Endodermal cell (in vitro differentiated cells): Measurements from ENCODE around the gene ANKRD45. TPM values are rescaled to one million over a fixed set of nuclear protein-coding genes. Genes with fewer than 3 reads are reported as not detected.
A peak's percentile ranks its signal among the peaks of the same experiment; 100 is the strongest.

Experiments
- DNase-seq: peaks from one replicate; pipeline ENCODE4 v3.0.0-alpha.2; 2017
- H3K27ac ChIP-seq: 2 replicates; pipeline ENCODE4 v1.5.1; 2013; ENCODE audit warnings: mild to moderate bottlenecking, low read depth, low read length, moderate library complexity
- H3K27me3 ChIP-seq: 2 replicates; pipeline ENCODE4 v1.6.1; 2013; ENCODE audit warnings: mild to moderate bottlenecking, low read length, moderate library complexity; ENCODE audit not compliant: insufficient read depth, control insufficient read depth, poor library complexity, severe bottlenecking
- H3K36me3 ChIP-seq: 2 replicates; pipeline ENCODE4 v1.7.0; 2013; ENCODE audit warnings: mild to moderate bottlenecking, low read length, moderate library complexity; ENCODE audit not compliant: control insufficient read depth, insufficient read depth
- H3K4me1 ChIP-seq: one replicate; pipeline ENCODE4 v1.7.0; 2013; ENCODE audit warnings: low read length; ENCODE audit not compliant: control insufficient read depth, insufficient read depth
- H3K4me3 ChIP-seq: 2 replicates; pipeline ENCODE4 v1.5.1; 2013; ENCODE audit warnings: mild to moderate bottlenecking, low read length, moderate library complexity
- H3K9ac ChIP-seq: 2 replicates; pipeline ENCODE4 v1.6.1; 2013; ENCODE audit warnings: mild to moderate bottlenecking, low read length, moderate library complexity; ENCODE audit not compliant: poor library complexity, severe bottlenecking; ENCODE audit errors: extremely low read depth
- H3K9me3 ChIP-seq: 2 replicates; pipeline ENCODE4 v1.6.1; 2013; ENCODE audit warnings: mild to moderate bottlenecking, low read length, moderate library complexity; ENCODE audit not compliant: control insufficient read depth
- H3K27ac Mint-ChIP-seq: 2 replicates; pipeline ENCODE4 v1.8.0; 2020; ENCODE audit warnings: mixed read lengths
- H3K27me3 Mint-ChIP-seq: 2 replicates; pipeline ENCODE4 v1.8.0; 2021; ENCODE audit warnings: mild to moderate bottlenecking, mixed read lengths; ENCODE audit not compliant: insufficient read depth
- H3K36me3 Mint-ChIP-seq: 2 replicates; pipeline ENCODE4 v1.8.0; 2020; ENCODE audit warnings: low read depth, mixed read lengths
- H3K4me1 Mint-ChIP-seq: 2 replicates; pipeline ENCODE4 v1.8.0; 2020; ENCODE audit warnings: mixed read lengths
- H3K4me3 Mint-ChIP-seq: 2 replicates; pipeline ENCODE4 v1.8.0; 2020; ENCODE audit warnings: mild to moderate bottlenecking, moderate library complexity, mixed read lengths
- H3K9me3 Mint-ChIP-seq: 2 replicates; pipeline ENCODE4 v1.8.0; 2020; ENCODE audit warnings: mild to moderate bottlenecking, mixed read lengths
- WGBS, 2 experiments: methylation state at CpG; one replicate each; pipeline versions ENCODE4 v1.1.5 to v1.1.7; 2013; ENCODE audit warnings: missing lambda C conversion rate in 2 of 2, mixed read lengths in 1 of 2; ENCODE audit not compliant: insufficient coverage in 1 of 2, insufficient read length in 1 of 2; 5-methylcytosine and 5-hydroxymethylcytosine counted together
- total RNA-seq, 2 donors: library from RNA; stranded (reverse); fragmentation: NEBNext Ultra II Directional in 1 of 2; extraction: Animal tissue kit (Norgen Biotek cat#: 25700) in 1 of 2; gene quantifications; 2 replicates in 1 of 2; 3 replicates in 1 of 2; pipeline ENCODE4 v1.2.1, GENCODE V29; 2021
- TF ChIP-seq, protein P1 (sequence below): fragments of 200-600 bp; sonication (generic); conservative IDR thresholded peaks from 2 replicates; pipeline ENCODE4 v1.5.0; 2021; ENCODE audit warnings: antibody characterized with exemption, mild to moderate bottlenecking

ANKRD45 gene
- total RNA-seq, 2 donors from 2014 or later: 1.5 to 1.9 TPM

DNA sequence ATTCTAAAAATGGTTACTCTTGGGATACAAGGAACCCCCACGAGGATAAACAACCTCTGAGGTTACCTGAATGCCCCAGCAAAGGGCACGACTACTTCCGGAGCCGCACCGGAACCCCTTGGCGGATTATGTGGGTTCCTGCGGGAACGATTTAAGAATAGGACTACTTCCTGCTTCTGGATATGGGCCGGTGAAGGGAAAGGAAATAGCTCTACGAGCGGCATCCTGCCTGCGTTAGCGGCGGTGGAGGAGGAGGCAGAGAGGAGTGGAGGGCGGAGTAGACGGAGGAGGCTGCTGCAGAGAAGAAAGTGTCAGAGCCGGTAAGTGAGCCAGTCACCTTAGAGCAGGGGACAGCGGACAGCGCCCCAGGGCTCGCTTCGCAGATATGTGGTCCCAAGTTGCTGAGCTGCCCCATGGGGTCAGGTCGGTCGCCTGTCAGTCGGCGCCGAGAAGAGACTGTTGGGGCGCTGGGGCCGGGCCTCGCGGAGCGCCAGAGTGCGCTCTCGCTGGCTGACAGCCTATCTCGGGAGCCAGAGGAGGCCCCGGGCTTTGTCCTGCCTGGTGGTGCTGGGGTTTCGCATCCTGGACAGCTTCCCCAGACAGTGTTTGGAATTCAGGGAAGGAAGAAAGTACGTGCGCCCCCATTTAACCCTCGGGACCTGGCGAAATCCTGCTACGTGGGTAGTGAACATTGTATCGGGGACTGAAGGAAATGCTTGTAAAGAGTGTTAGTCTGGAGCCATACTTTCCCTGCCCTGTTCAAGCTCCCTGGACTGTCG lies 45.3 kb upstream of the ANKRD45 start, which contains the start of gene KLHL20:
Gene KLHL20 (plus strand): TSS at position 223 of the 779 bp plus-strand sequence. CDS start 1,063 bp downstream, outside the sequence.
- Mint-ChIP-seq H3K27ac (peak within 1 kb of the TSS; percentile 89), H3K9me3 (no peaks in the 10 kb centered on the region), H3K4me1 (peaks cover 19% of the 10 kb centered on the region), H3K4me3 (peak within 1 kb of the TSS; percentile 93), H3K27me3 (peaks cover 19% of the 10 kb centered on the region), H3K36me3 (peaks cover 8% of the 10 kb centered on the region)
- WGBS, 2 experiments: 1% methylated on average over 17 to 43 of the region's 43 CpGs
- Histone ChIP-seq H3K9ac (peak within 1 kb of the TSS; percentile 74), H3K36me3 (no peaks in the 10 kb centered on the region), H3K9me3 (no peaks in the 10 kb centered on the region), H3K4me1 (no peaks in the 10 kb centered on the region), H3K27ac (peak within 1 kb of the TSS; percentile 57), H3K4me3 (peak within 1 kb of the TSS; percentile 99), H3K27me3 (peaks cover 10% of the 10 kb centered on the region)
- TF ChIP-seq, protein P1, sequence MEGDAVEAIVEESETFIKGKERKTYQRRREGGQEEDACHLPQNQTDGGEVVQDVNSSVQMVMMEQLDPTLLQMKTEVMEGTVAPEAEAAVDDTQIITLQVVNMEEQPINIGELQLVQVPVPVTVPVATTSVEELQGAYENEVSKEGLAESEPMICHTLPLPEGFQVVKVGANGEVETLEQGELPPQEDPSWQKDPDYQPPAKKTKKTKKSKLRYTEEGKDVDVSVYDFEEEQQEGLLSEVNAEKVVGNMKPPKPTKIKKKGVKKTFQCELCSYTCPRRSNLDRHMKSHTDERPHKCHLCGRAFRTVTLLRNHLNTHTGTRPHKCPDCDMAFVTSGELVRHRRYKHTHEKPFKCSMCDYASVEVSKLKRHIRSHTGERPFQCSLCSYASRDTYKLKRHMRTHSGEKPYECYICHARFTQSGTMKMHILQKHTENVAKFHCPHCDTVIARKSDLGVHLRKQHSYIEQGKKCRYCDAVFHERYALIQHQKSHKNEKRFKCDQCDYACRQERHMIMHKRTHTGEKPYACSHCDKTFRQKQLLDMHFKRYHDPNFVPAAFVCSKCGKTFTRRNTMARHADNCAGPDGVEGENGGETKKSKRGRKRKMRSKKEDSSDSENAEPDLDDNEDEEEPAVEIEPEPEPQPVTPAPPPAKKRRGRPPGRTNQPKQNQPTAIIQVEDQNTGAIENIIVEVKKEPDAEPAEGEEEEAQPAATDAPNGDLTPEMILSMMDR: no peak
- peak; percentile 95 for DNase-seq

DNA sequence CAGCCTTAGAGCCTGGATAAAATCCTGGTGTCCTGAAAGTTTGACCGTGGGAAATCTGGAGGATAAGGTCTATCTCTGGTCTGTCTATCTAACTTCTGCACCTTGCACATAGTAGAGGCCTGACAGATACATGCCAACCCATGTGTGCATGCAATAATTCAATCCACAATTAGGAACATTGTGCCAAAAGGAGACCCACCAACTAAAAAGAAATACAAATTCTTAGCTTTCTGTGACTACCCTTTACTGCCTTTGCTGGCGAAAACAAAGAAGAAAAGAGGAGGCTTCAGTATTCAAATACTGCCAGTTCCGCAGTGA lies 44.7 kb upstream of the ANKRD45 start:
- no peaks in the 10 kb centered on the region for H3K9me3 Mint-ChIP-seq

DNA sequence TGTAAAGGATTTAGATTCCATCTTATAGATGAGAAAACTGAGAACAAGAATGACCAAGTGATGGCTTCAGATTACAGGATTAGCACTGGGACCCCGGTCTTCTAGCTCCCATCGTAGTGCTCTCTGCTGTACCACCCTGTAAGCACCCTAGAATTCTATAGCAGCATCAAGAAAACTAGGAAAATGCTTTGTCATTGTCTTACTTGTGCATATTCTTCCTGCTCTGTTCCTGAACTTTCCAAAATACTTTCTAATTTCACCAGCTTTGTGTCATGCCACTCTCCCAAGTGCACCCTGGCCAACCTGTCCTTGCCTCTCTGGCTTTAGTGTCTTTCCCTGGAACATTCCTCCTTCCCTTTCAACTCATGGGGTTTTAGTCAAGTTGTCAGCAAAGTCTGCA lies 39.1 kb upstream of the ANKRD45 start:
- Mint-ChIP-seq H3K9me3 (no peaks in the 10 kb centered on the region), H3K27me3 (peaks cover 26% of the 10 kb centered on the region), H3K4me1 (peaks cover 13% of the 10 kb centered on the region), H3K36me3 (no peaks in the 10 kb centered on the region), H3K27ac (no peak overlapping the region), H3K4me3 (no peak overlapping the region)
- no peak for DNase-seq
- H3K9me3 ChIP-seq: no peaks in the 10 kb centered on the region
- H3K4me1 ChIP-seq: no peaks in the 10 kb centered on the region
- H3K36me3 ChIP-seq: no peaks in the 10 kb centered on the region
- no peak overlapping the region for H3K9ac ChIP-seq
- no peak overlapping the region for H3K27ac ChIP-seq
- TF ChIP-seq, protein P1: no peak
- no peak overlapping the region for H3K4me3 ChIP-seq
- WGBS, 2 experiments: 92 to 100% methylated on average over 2 of the region's 2 CpGs
- H3K27me3 ChIP-seq: peaks cover 10% of the 10 kb centered on the region

More for the DNA sequence above, 44.7 kb upstream of the ANKRD45 start:
- Histone ChIP-seq H3K27me3 (peaks cover 10% of the 10 kb centered on the region), H3K36me3 (no peaks in the 10 kb centered on the region), H3K9me3 (no peaks in the 10 kb centered on the region), H3K27ac (no peak overlapping the region), H3K4me3 (peak overlapping the region; percentile 99), H3K4me1 (no peaks in the 10 kb centered on the region), H3K9ac (peak overlapping the region; percentile 74)
- TF ChIP-seq, protein P1: no peak
- H3K27me3 Mint-ChIP-seq: peaks cover 23% of the 10 kb centered on the region
- DNase-seq: no peak
- WGBS, 2 experiments: 61 to 86% methylated on average over 1 to 3 of the region's 3 CpGs
- H3K36me3 Mint-ChIP-seq: peaks cover 8% of the 10 kb centered on the region
- peak overlapping the region; percentile 89 for H3K27ac Mint-ChIP-seq
- peak overlapping the region; percentile 93 for H3K4me3 Mint-ChIP-seq
- H3K4me1 Mint-ChIP-seq: peaks cover 19% of the 10 kb centered on the region
